ENCODE results near the gene WIF1. TPM values are rescaled to one million over a fixed set of nuclear protein-coding genes. Genes with fewer than 3 reads are reported as not detected.
A peak's percentile ranks its signal among the peaks of the same experiment; 100 is the strongest.

The WIF1 gene
- total and polyA plus RNA-seq, 2 of the 4 experiments (the other 2 are of a cell fraction), result not detected

- no peak overlapping the region for H4K5ac ChIP-seq (ENCODE audit: low read depth, low read length)
- H3K56ac ChIP-seq (ENCODE audit: extremely low read depth, insufficient read depth, low read length), result no peak overlapping the region
- H3K4me1 ChIP-seq (ENCODE audit: control insufficient read depth, insufficient read depth, low read length), result peaks cover 3% of the 10 kb centered on the region
- H3K9ac ChIP-seq (ENCODE audit: low read depth, low read length), result no peak overlapping the region
- dilution Hi-C loops (cut with HindIII; ENCODE audit: low sequenced_read_pairs, unreplicated experiment), result no loop called here
- no peak overlapping the region for H2BK5ac ChIP-seq (ENCODE audit: low read depth, low read length, poor library complexity, severe bottlenecking)
- CTCF ChIA-PET, result interaction anchor here (0.6 to 1.1 kb wide), 5 partner anchors 11 to 301 kb away, joined by 3 to 4 read pairs (median 3); no protein-coding TSS in a partner anchor
- POLR2A ChIA-PET (ENCODE audit: unreplicated experiment), result no interaction called here
- H3K36me3 ChIP-seq (ENCODE audit: control insufficient read depth, insufficient read depth, low read length), result no peaks in the 10 kb centered on the region
- H3K23ac ChIP-seq (ENCODE audit: low read depth, low read length), result no peak overlapping the region
- H2AFZ ChIP-seq (replicated peaks; ENCODE audit: low read length, poor library complexity), result no peak overlapping the region
- no CpG with 5 or more reads among the region's 8 CpGs for WGBS, 2 experiments (ENCODE audit: extremely low coverage in 2 of 2, insufficient read length in 1 of 2)
- H2AK9ac ChIP-seq (replicated peaks; ENCODE audit: low read depth, low read length, poor library complexity), result no peak overlapping the region
- no peak overlapping the region for H2BK120ac ChIP-seq (ENCODE audit: low read depth, low read length)
- H3K18ac ChIP-seq (ENCODE audit: low read depth, low read length), result no peak overlapping the region
- H2BK15ac ChIP-seq (ENCODE audit: low read depth, low read length), result no peak overlapping the region
- in situ Hi-C loops (cut with MboI; ENCODE audit: low sequenced_read_pairs), result no loop called here
- TF ChIP-seq POLR2A (IDR thresholded peaks at IDR 0.05; ENCODE audit: low read depth, low read length) (no peak), CEBPB (IDR thresholded peaks at IDR 0.05; ENCODE audit: low read depth, low read length) (no peak), RCOR1 (IDR thresholded peaks at IDR 0.05; ENCODE audit: insufficient replicate concordance, low read length) (no peak), RAD21 (IDR thresholded peaks at IDR 0.05; ENCODE audit: low read length) (peak; percentile 67), SMC3 (IDR thresholded peaks at IDR 0.05; ENCODE audit: low read depth, low read length) (peak; percentile 56), RFX5 (IDR thresholded peaks at IDR 0.05; ENCODE audit: low read depth, low read length) (no peak), BHLHE40 (IDR thresholded peaks at IDR 0.05; ENCODE audit: low read depth, low read length) (no peak), FOS (IDR thresholded peaks at IDR 0.05; ENCODE audit: low read depth, low read length) (no peak), CTCF (conservative IDR thresholded peaks at IDR 0.05; ENCODE audit: low read depth, low read length) (peak; percentile 63), CHD1 (IDR thresholded peaks at IDR 0.05; ENCODE audit: low read depth, low read length) (no peak)
- TF ChIP-seq, protein P1, sequence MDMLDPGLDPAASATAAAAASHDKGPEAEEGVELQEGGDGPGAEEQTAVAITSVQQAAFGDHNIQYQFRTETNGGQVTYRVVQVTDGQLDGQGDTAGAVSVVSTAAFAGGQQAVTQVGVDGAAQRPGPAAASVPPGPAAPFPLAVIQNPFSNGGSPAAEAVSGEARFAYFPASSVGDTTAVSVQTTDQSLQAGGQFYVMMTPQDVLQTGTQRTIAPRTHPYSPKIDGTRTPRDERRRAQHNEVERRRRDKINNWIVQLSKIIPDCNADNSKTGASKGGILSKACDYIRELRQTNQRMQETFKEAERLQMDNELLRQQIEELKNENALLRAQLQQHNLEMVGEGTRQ (IDR thresholded peaks at IDR 0.05; ENCODE audit: low read depth, low read length), result no peak
- TF ChIP-seq, protein P2, sequence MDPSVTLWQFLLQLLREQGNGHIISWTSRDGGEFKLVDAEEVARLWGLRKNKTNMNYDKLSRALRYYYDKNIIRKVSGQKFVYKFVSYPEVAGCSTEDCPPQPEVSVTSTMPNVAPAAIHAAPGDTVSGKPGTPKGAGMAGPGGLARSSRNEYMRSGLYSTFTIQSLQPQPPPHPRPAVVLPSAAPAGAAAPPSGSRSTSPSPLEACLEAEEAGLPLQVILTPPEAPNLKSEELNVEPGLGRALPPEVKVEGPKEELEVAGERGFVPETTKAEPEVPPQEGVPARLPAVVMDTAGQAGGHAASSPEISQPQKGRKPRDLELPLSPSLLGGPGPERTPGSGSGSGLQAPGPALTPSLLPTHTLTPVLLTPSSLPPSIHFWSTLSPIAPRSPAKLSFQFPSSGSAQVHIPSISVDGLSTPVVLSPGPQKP (IDR thresholded peaks at IDR 0.05; ENCODE audit: borderline replicate concordance, low read depth, low read length), result no peak
- peaks cover 46% of the 10 kb centered on the region for H3K27me3 ChIP-seq (ENCODE audit: control insufficient read depth, insufficient read depth, low read length)
- peak; percentile 37 for DNase-seq
- no peak overlapping the region for H3K14ac ChIP-seq (replicated peaks; ENCODE audit: low read depth, low read length)
- H4K20me1 ChIP-seq (ENCODE audit: insufficient read depth, low read length), result no peaks in the 10 kb centered on the region
- H4K91ac ChIP-seq (ENCODE audit: insufficient read depth, low read depth, low read length), result no peak overlapping the region
- intact Hi-C loops (cut with micrococcal nuclease), result loop anchor here (1.0 to 5.0 kb wide), 3 partner anchors 109 to 321 kb away; no protein-coding TSS in a partner anchor
- no peaks in the 10 kb centered on the region for H3K9me3 ChIP-seq (ENCODE audit: control insufficient read depth, insufficient read depth, low read length)
- H3K27ac ChIP-seq (ENCODE audit: insufficient read depth, low read length), result no peak overlapping the region
- H2BK20ac ChIP-seq (ENCODE audit: low read depth, low read length), result no peak overlapping the region
- H3K4me3 ChIP-seq (ENCODE audit: insufficient read depth, low read depth, low read length), result no peak overlapping the region
- peak; percentile 44; the same call in 1 of the 2 replicates for ATAC-seq (ENCODE audit: low read depth)
- H3K9me1 ChIP-seq (ENCODE audit: insufficient read depth, low read length), result peaks cover 2% of the 10 kb centered on the region; the same call in 1 of the 2 replicates
- no peak overlapping the region for H3K4me2 ChIP-seq (ENCODE audit: low read depth, low read length)
- H3K79me1 ChIP-seq (ENCODE audit: low read depth in 1 of 2, low read length in 2 of 2), result no peaks in the 10 kb centered on the region
- BruUV-seq (replicated peaks), result no TSS peak
- H2AK5ac ChIP-seq (ENCODE audit: low read depth, low read length), result no peak overlapping the region
- H3K4ac ChIP-seq (ENCODE audit: low read depth, low read length), result no peak overlapping the region
- no peak overlapping the region for H4K8ac ChIP-seq (ENCODE audit: low read depth in 2 of 2, low read length in 2 of 2)
Observed at GRCh38 chr12:65123435-65124063, 2.4 kb upstream of the WIF1 start.

Data from IMR-90 (cell line).